Gastroesophageal sphincter (tissue), 3 donors: Measurements from ENCODE around the gene FANCF.

Source experiments
- CTCF ChIP-seq, 4 experiments: fragments of 200-600 bp in 2 of 4; fragments of 450-650 bp in 2 of 4; sonication (generic) in 1 of 4; IDR thresholded peaks; one replicate each; pipeline ENCODE4 v1.5.1; 2017 to 2019; ENCODE audit warnings: antibody characterized with exemption in 4 of 4, mild to moderate bottlenecking in 2 of 4, moderate library complexity in 2 of 4
- POLR2A ChIP-seq, 2 donors: fragments of 450-650 bp; IDR thresholded peaks; one replicate each; pipeline ENCODE4 v1.6.1; 2017; ENCODE audit warnings: antibody characterized with exemption in 2 of 2, mild to moderate bottlenecking in 2 of 2, moderate library complexity in 1 of 2

- TF ChIP-seq CTCF (IDR thresholded peaks at IDR 0.05), result no peak
- no peak for TF ChIP-seq POLR2A (IDR thresholded peaks at IDR 0.05)
Measured at GRCh38 chr11:22627421-22627820, 1.8 kb upstream of the FANCF start.
